H1 (cell line): ENCODE data around the gene KCTD16. TPM values are rescaled to one million over a fixed set of nuclear protein-coding genes. Genes with fewer than 3 reads are reported as not detected.

ENCODE experiments used
- CTCF ChIA-PET: fragments of 300-600 bp; sonication (Branson Sonifier 250); formaldehyde crosslinking; loops from one replicate; lab custom pipeline; 2021; ENCODE audit not compliant: partially characterized antibody; lab: Charles Lee
- POLR2A ChIA-PET: fragments of 300-600 bp; sonication (Branson Sonifier 250); formaldehyde crosslinking; loops from one replicate; lab custom pipeline; 2021; ENCODE audit warnings: inconsistent platforms; ENCODE audit not compliant: partially characterized antibody; lab: Charles Lee
- DNase-seq, 2 experiments: peaks; one replicate each; pipeline versions ENCODE4 v3.0.0 to v3.0.0-alpha.2; 2010 to 2022; ENCODE audit warnings: low spot score in 2 of 2, low read depth in 1 of 2, mixed read lengths in 1 of 2
- FAIRE-seq: peaks from 2 replicates; lab custom pipeline; 2011; peaks lifted over from hg19 to GRCh38; lab: Jason Lieb, UNC
- H2AFZ ChIP-seq: 2 replicates; pipeline ENCODE4 v1.8.1; 2012; ENCODE audit warnings: low read length, inconsistent platforms
- H2AK5ac ChIP-seq: 2 replicates; pipeline ENCODE4 v1.6.1; 2013; ENCODE audit warnings: low read depth, low read length
- H2BK120ac ChIP-seq: replicated peaks from 2 replicates; pipeline ENCODE3; 2013; ENCODE audit warnings: low read depth, low read length, inconsistent platforms
- H2BK12ac ChIP-seq: 2 replicates; pipeline ENCODE4 v1.6.1; 2013; ENCODE audit warnings: low read depth, low read length
- H2BK15ac ChIP-seq: 2 replicates; pipeline ENCODE4 v1.6.1; 2013; ENCODE audit warnings: low read length
- H2BK20ac ChIP-seq: 2 replicates; pipeline ENCODE4 v1.6.1; 2013; ENCODE audit warnings: low read length
- H2BK5ac ChIP-seq: 2 replicates; pipeline ENCODE4 v1.6.1; 2013; ENCODE audit warnings: low read depth, low read length
- H3K14ac ChIP-seq: 2 replicates; pipeline ENCODE4 v1.6.1; 2013; ENCODE audit warnings: inconsistent platforms; ENCODE audit not compliant: insufficient read length
- H3K18ac ChIP-seq: 2 replicates; pipeline ENCODE4 v1.6.1; 2013; ENCODE audit warnings: low read length; ENCODE audit errors: extremely low read depth
- H3K23ac ChIP-seq: 2 replicates; pipeline ENCODE4 v1.6.1; 2013; ENCODE audit warnings: inconsistent platforms; ENCODE audit not compliant: insufficient read length
- H3K23me2 ChIP-seq: 2 replicates; pipeline ENCODE4 v1.6.1; 2013; ENCODE audit warnings: low read depth, low read length
- H3K27ac ChIP-seq: 2 replicates; pipeline ENCODE4 v1.6.1; 2011; ENCODE audit warnings: low read depth, low read length, inconsistent platforms
- H3K27me3 ChIP-seq, 4 experiments: replicated peaks in 1 of 4; 1 replicate in 1 of 4; 2 replicates in 3 of 4; pipeline versions ENCODE4 v1.6.1 to v1.8.1; 2011 to 2013; ENCODE audit warnings: low read length in 3 of 4, mild to moderate bottlenecking in 3 of 4, inconsistent platforms in 2 of 4, mixed read lengths in 2 of 4, moderate library complexity in 1 of 4; ENCODE audit not compliant: control insufficient read depth in 3 of 4, insufficient read depth in 3 of 4; ENCODE audit errors: extremely low read depth in 1 of 4
- H3K36me3 ChIP-seq, 4 experiments: 2 replicates each; pipeline versions ENCODE4 v1.6.1 to v1.8.1; 2011 to 2013; ENCODE audit warnings: mild to moderate bottlenecking in 4 of 4, low read length in 3 of 4, moderate library complexity in 2 of 4, control low read depth in 1 of 4, inconsistent platforms in 1 of 4; ENCODE audit not compliant: insufficient read depth in 4 of 4, control insufficient read depth in 2 of 4
- H3K4ac ChIP-seq: replicated peaks from 2 replicates; pipeline ENCODE3; 2013; ENCODE audit warnings: low read length, low read depth, mixed read lengths, inconsistent platforms; ENCODE audit not compliant: insufficient read length
- H3K4me1 ChIP-seq, 4 experiments: replicated peaks in 1 of 4; 1 replicate in 1 of 4; 2 replicates in 3 of 4; pipeline versions ENCODE4 v1.6.1 to v1.8.1; 2011 to 2013; ENCODE audit warnings: low read length in 3 of 4, inconsistent platforms in 2 of 4, mixed read lengths in 1 of 4; ENCODE audit not compliant: insufficient read depth in 4 of 4, control insufficient read depth in 3 of 4
- H3K4me2 ChIP-seq, 2 experiments: 2 replicates each; pipeline versions ENCODE4 v1.6.1 to v1.8.1; 2011 to 2013; ENCODE audit warnings: low read depth in 2 of 2, low read length in 2 of 2, control low read depth in 1 of 2, inconsistent platforms in 1 of 2, mild to moderate bottlenecking in 1 of 2; ENCODE audit not compliant: insufficient read depth in 1 of 2
- H3K4me3 ChIP-seq, 4 experiments: fragments of 200-600, 300-600 bp in 1 of 4; sonication (generic), shearing (Covaris generic), sonication (Bioruptor Twin) in 1 of 4; 2 replicates each; pipeline versions ENCODE4 v1.5.1 to v1.8.1; 2011 to 2016; ENCODE audit warnings: low read length in 4 of 4, low read depth in 3 of 4, control low read depth in 2 of 4, inconsistent platforms in 2 of 4, mild to moderate bottlenecking in 2 of 4, mixed read lengths in 1 of 4, moderate library complexity in 1 of 4; ENCODE audit not compliant: insufficient read depth in 2 of 4; ENCODE audit errors: extremely low read depth in 1 of 4
- H3K56ac ChIP-seq: replicated peaks from 2 replicates; pipeline ENCODE3; 2013; ENCODE audit warnings: low read depth, mild to moderate bottlenecking, mixed read lengths, low read length, inconsistent platforms; ENCODE audit not compliant: insufficient read length
- H3K79me1 ChIP-seq: 2 replicates; pipeline ENCODE4 v1.6.1; 2013; ENCODE audit warnings: low read depth, low read length, control low read depth
- H3K79me2 ChIP-seq, 2 experiments: 2 replicates each; pipeline versions ENCODE4 v1.6.1 to v1.8.1; 2012 to 2013; ENCODE audit warnings: low read length in 2 of 2, mild to moderate bottlenecking in 2 of 2, inconsistent platforms in 1 of 2; ENCODE audit not compliant: insufficient read depth in 2 of 2, control insufficient read depth in 1 of 2
- H3K9ac ChIP-seq, 4 experiments: replicated peaks in 1 of 4; 1 replicate in 1 of 4; 2 replicates in 3 of 4; pipeline versions ENCODE4 v1.6.1 to v1.8.1; 2011 to 2013; ENCODE audit warnings: low read depth in 3 of 4, low read length in 3 of 4, control low read depth in 2 of 4, mild to moderate bottlenecking in 2 of 4, moderate library complexity in 2 of 4, inconsistent platforms in 1 of 4; ENCODE audit errors: extremely low read depth in 1 of 4
- H3K9me3 ChIP-seq, 2 experiments: 2 replicates each; pipeline versions ENCODE4 v1.6.1 to v1.8.1; 2012 to 2013; ENCODE audit warnings: mild to moderate bottlenecking in 2 of 2, moderate library complexity in 2 of 2, control low read depth in 1 of 2, inconsistent platforms in 1 of 2, low read depth in 1 of 2, low read length in 1 of 2, mixed read lengths in 1 of 2; ENCODE audit not compliant: insufficient read depth in 2 of 2
- H4K20me1 ChIP-seq, 2 experiments: replicated peaks in 1 of 2; 2 replicates each; pipeline versions ENCODE3 to v1.8.1; 2011 to 2013; ENCODE audit warnings: inconsistent platforms in 2 of 2, low read length in 2 of 2, mild to moderate bottlenecking in 1 of 2; ENCODE audit not compliant: insufficient read depth in 2 of 2, control insufficient read depth in 1 of 2
- H4K5ac ChIP-seq: 2 replicates; pipeline ENCODE4 v1.6.1; 2013; ENCODE audit warnings: low read length, low read depth, mixed read lengths, inconsistent platforms; ENCODE audit not compliant: insufficient read length
- H4K8ac ChIP-seq: 2 replicates; pipeline ENCODE4 v1.8.0; 2013; ENCODE audit warnings: mild to moderate bottlenecking, moderate library complexity, low read length, inconsistent platforms; ENCODE audit not compliant: insufficient read depth; ENCODE audit errors: extremely low read depth
- H4K91ac ChIP-seq: replicated peaks from 2 replicates; pipeline ENCODE3; 2013; ENCODE audit warnings: low read length, mixed read lengths, inconsistent platforms; ENCODE audit not compliant: insufficient read length
- BRCA1 ChIP-seq: IDR thresholded peaks from 2 replicates; pipeline ENCODE4 v1.6.1; 2012; ENCODE audit warnings: low read depth, low read length, improper control_type of control experiment
- EP300 ChIP-seq, 2 experiments: IDR thresholded peaks; 1 replicate in 1 of 2; 2 replicates in 1 of 2; pipeline ENCODE4 v1.6.1; 2011 to 2012; ENCODE audit warnings: low read depth in 2 of 2, low read length in 2 of 2, mild to moderate bottlenecking in 2 of 2, borderline replicate concordance in 1 of 2, inconsistent platforms in 1 of 2, moderate library complexity in 1 of 2
- HDAC6 ChIP-seq: IDR thresholded peaks from one replicate; pipeline ENCODE4 v1.7.1; 2012; ENCODE audit warnings: low read depth, mild to moderate bottlenecking, inconsistent platforms, low read length, moderate library complexity
- JUND ChIP-seq: IDR thresholded peaks from 2 replicates; pipeline ENCODE4 v1.6.1; 2011; ENCODE audit warnings: mild to moderate bottlenecking, improper control_type of control experiment, low read length
- KDM1A ChIP-seq: fragments of 200-600, 300-600 bp; sonication (generic); IDR thresholded peaks from 2 replicates; pipeline ENCODE4 v1.7.1; 2016; ENCODE audit warnings: mild to moderate bottlenecking, low read length, borderline replicate concordance
- NRF1 ChIP-seq: IDR thresholded peaks from 2 replicates; pipeline ENCODE4 v1.6.1; 2011; ENCODE audit warnings: mild to moderate bottlenecking, low read depth, low read length, improper control_type of control experiment
- PHF8 ChIP-seq: fragments of 200-600 bp; sonication (generic); conservative IDR thresholded peaks from 2 replicates; pipeline ENCODE4 v1.7.1; 2012; ENCODE audit warnings: low read depth, mild to moderate bottlenecking, inconsistent platforms, low read length, moderate library complexity
- RFX5 ChIP-seq: IDR thresholded peaks from 2 replicates; pipeline ENCODE4 v1.6.1; 2011; ENCODE audit warnings: low read depth, low read length, improper control_type of control experiment, borderline replicate concordance
- RNF2 ChIP-seq: fragments of 200-900, 300-1000 bp; sonication (generic); IDR thresholded peaks from 2 replicates; pipeline ENCODE4 v1.7.1; 2016; ENCODE audit warnings: borderline replicate concordance, low read depth, mild to moderate bottlenecking, antibody characterized with exemption, low read length; ENCODE audit not compliant: poor library complexity, severe bottlenecking; ENCODE audit errors: missing control alignments
- SP2 ChIP-seq: IDR thresholded peaks from 2 replicates; pipeline ENCODE4 v1.6.1; 2012; ENCODE audit warnings: mild to moderate bottlenecking, low read length, inconsistent platforms
- SP4 ChIP-seq: IDR thresholded peaks from 2 replicates; pipeline ENCODE4 v1.6.1; 2012; ENCODE audit warnings: low read length, inconsistent platforms
- TAF1 ChIP-seq: IDR thresholded peaks from 2 replicates; pipeline ENCODE4 v1.6.1; 2011; ENCODE audit warnings: mild to moderate bottlenecking, low read depth, low read length
- YY1 ChIP-seq: IDR thresholded peaks from 2 replicates; pipeline ENCODE4 v1.6.1; 2011; ENCODE audit warnings: low read depth, mild to moderate bottlenecking, low read length
- WGBS, 2 experiments: shearing (Covaris generic) in 1 of 2; methylation state at CpG; one replicate each; pipeline versions ENCODE4 v1.1.6 to v1.1.7; 2013 to 2015; ENCODE audit warnings: low lambda C conversion rate in 2 of 2, mixed read lengths in 2 of 2, inconsistent platforms in 1 of 2, low coverage in 1 of 2, missing lambda C conversion rate in 1 of 2; ENCODE audit not compliant: insufficient replicate concordance in 2 of 2, insufficient coverage in 1 of 2, insufficient read length in 1 of 2; ENCODE audit errors: extremely low coverage in 1 of 2, missing lambda C conversion rate in 1 of 2; 5-methylcytosine and 5-hydroxymethylcytosine counted together
- polyA plus RNA-seq, 7 experiments: library from polyadenylated mRNA; depleted of rRNA in 3 of 7; stranded (reverse) in 5 of 7; unstranded in 2 of 7; fragments of >200 nt in 5 of 7; fragments of 200-250 nt in 2 of 7; gene quantifications; 1 replicate in 5 of 7; 2 replicates in 1 of 7; 4 replicates in 1 of 7; pipeline versions ENCODE4 v1.2.1 to v1.2.3, GENCODE V29; 2011 to 2013; ENCODE audit warnings: missing spikeins in 2 of 7, mixed read lengths in 2 of 7
- total RNA-seq: library from RNA; stranded (reverse); fragmentation: NEBNext Ultra II Directional; extraction: Animal tissue kit (Norgen Biotek cat#: 25700); gene quantifications from 2 replicates; pipeline ENCODE4 v1.2.1, GENCODE V29; 2021

The KCTD16 gene
- total and polyA plus RNA-seq, 2 of the 8 experiments (the other 6 are each of a cell fraction or from before 2014, with no cell fraction given), result 0.03 to 0.24 TPM

DNA sequence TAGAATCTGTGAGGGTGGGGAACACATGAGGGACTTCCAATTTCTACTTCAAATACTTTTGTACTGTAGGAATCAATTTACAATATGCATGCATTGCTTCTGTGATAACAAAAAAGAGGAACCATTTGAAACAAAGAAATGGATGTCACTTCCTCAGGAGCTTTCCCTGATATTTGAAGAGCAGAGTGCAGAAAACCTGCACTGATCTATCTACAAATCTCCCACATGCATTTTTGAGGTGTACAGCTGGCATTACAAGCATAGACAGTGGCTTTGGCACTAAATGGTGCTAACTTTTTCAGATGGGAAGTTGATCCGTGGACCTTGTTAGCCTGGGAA is 27.9 kb upstream of the KCTD16 start:
- H3K4me1 ChIP-seq, result 0 out of 7 replicates have a peak, but pooled peaks cover 0 to 2% (median 0%) of the 10 kb centered on the region in 4 experiments
- ChIA-PET CTCF (interaction anchor here (0.6 to 2.9 kb wide), 34 partner anchors 10 to 1140 kb away, joined by 3 to 15 read pairs (median 4); no protein-coding TSS in a partner anchor), POLR2A (interaction anchor here (0.6 kb wide), 1 partner anchor 231 kb away, joined by 3 read pairs; no protein-coding TSS in a partner anchor)
- H3K4me2 ChIP-seq, result no peak overlapping the region
- peaks cover 2% of the 10 kb centered on the region; the same call in 1 of the 2 replicates for H3K23me2 ChIP-seq
- H2BK15ac ChIP-seq, result no peak overlapping the region
- H2AK5ac ChIP-seq, result no peak overlapping the region
- no peaks in the 10 kb centered on the region for H3K36me3 ChIP-seq
- H4K91ac ChIP-seq, result no peak overlapping the region
- H2AFZ ChIP-seq, result no peak overlapping the region
- H2BK20ac ChIP-seq, result no peak overlapping the region
- H3K27me3 ChIP-seq, result no peaks in the 10 kb centered on the region
- H3K18ac ChIP-seq, result no peak overlapping the region
- no peak overlapping the region for H3K23ac ChIP-seq
- H3K9me3 ChIP-seq, result no peaks in the 10 kb centered on the region
- no peak overlapping the region for H4K5ac ChIP-seq
- no peak overlapping the region for H4K8ac ChIP-seq
- H3K79me1 ChIP-seq, result no peaks in the 10 kb centered on the region
- FAIRE-seq (no peak), DNase-seq (no peak)
- H3K9ac ChIP-seq, result no peak overlapping the region
- no peak overlapping the region for H2BK120ac ChIP-seq
- no peak overlapping the region for H3K14ac ChIP-seq
- H3K27ac ChIP-seq, result no peak overlapping the region
- no peak overlapping the region for H3K4me3 ChIP-seq
- no peak overlapping the region for H2BK12ac ChIP-seq
- no peak overlapping the region for H2BK5ac ChIP-seq
- H4K20me1 ChIP-seq, result no peaks in the 10 kb centered on the region
- H3K56ac ChIP-seq, result no peak overlapping the region
- H3K79me2 ChIP-seq, result no peaks in the 10 kb centered on the region
- no peak overlapping the region for H3K4ac ChIP-seq
- WGBS, 2 experiments, result 93% methylated on average over 1 of the region's 1 CpG; no CpG with 5 or more reads in 1 of the 2 experiments
- TF ChIP-seq NRF1 (no peak), TAF1 (no peak), SP2 (no peak), BRCA1 (no peak), EP300 (IDR thresholded peaks at IDR 0.05; ENCODE audit: borderline replicate concordance in 1 of 2, low read depth in 2 of 2, low read length in 2 of 2) (no peak), KDM1A (no peak), PHF8 (no peak), HDAC6 (no peak), JUND (no peak), YY1 (no peak), RFX5 (no peak), RNF2 (no peak), SP4 (no peak)
